Neutrophil (primary cell): ENCODE data around the gene OR8G1.

ENCODE experiments used
- H3K27ac ChIP-seq: fragments of 200-600 bp; sonication (generic); 2 replicates; pipeline ENCODE4 v1.5.1; 2016; ENCODE audit warnings: mild to moderate bottlenecking, moderate library complexity
- H3K27me3 ChIP-seq: fragments of 200-600 bp; sonication (generic); 2 replicates; pipeline ENCODE4 v1.6.0; 2016; ENCODE audit warnings: mild to moderate bottlenecking
- H3K36me3 ChIP-seq: fragments of 200-600 bp; sonication (generic); 2 replicates; pipeline ENCODE4 v1.5.1; 2017
- H3K4me1 ChIP-seq, 2 experiments: fragments of 200-600 bp in 1 of 2; sonication (generic) in 1 of 2; 1 replicate in 1 of 2; 2 replicates in 1 of 2; pipeline versions ENCODE4 v1.5.1 to v1.6.1; 2013 to 2016; ENCODE audit warnings: low read depth in 1 of 2, low read length in 1 of 2, mild to moderate bottlenecking in 1 of 2, moderate library complexity in 1 of 2; ENCODE audit not compliant: control insufficient read depth in 1 of 2, insufficient read depth in 1 of 2
- H3K4me3 ChIP-seq, 2 experiments: fragments of 200-600 bp in 1 of 2; sonication (generic) in 1 of 2; 1 replicate in 1 of 2; 2 replicates in 1 of 2; pipeline ENCODE4 v1.5.1; 2013 to 2016; ENCODE audit warnings: low read depth in 1 of 2, low read length in 1 of 2, mild to moderate bottlenecking in 1 of 2, moderate library complexity in 1 of 2
- H3K9me3 ChIP-seq: fragments of 200-600 bp; sonication (generic); 2 replicates; pipeline ENCODE4 v1.5.1; 2016
- TF ChIP-seq, protein P1 (sequence below): fragments of 200-600 bp; sonication (generic); IDR thresholded peaks from 2 replicates; pipeline ENCODE4 v1.5.1; 2016; ENCODE audit warnings: antibody characterized with exemption

OR8G1 gene

DNA sequence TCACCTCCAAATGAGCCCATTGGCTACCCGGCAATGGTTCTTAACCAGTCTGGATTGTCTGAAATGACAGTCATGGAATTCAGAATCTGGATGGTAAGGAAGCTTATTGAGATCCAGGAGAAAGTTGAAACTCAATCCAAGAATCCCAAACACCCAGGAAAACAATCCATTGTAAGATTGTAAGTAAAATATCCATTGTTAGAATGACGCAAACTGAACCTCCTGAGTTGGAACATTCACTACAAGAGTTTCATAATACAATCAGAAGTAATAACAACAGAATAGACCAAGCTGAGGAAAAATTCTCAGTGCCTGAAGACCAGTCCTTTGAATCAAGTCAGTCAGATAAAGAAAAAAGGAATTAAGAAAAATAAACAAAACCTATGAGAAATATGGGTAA, 37.4 kb downstream of the OR8G1 start:
- H3K27ac ChIP-seq: no peak overlapping the region
- H3K27me3 ChIP-seq: no peaks in the 10 kb centered on the region
- no peaks in the 10 kb centered on the region for H3K9me3 ChIP-seq
- no peak overlapping the region for H3K4me3 ChIP-seq
- no peaks in the 10 kb centered on the region for H3K36me3 ChIP-seq
- H3K4me1 ChIP-seq: no peaks in the 10 kb centered on the region
- TF ChIP-seq, protein P1, sequence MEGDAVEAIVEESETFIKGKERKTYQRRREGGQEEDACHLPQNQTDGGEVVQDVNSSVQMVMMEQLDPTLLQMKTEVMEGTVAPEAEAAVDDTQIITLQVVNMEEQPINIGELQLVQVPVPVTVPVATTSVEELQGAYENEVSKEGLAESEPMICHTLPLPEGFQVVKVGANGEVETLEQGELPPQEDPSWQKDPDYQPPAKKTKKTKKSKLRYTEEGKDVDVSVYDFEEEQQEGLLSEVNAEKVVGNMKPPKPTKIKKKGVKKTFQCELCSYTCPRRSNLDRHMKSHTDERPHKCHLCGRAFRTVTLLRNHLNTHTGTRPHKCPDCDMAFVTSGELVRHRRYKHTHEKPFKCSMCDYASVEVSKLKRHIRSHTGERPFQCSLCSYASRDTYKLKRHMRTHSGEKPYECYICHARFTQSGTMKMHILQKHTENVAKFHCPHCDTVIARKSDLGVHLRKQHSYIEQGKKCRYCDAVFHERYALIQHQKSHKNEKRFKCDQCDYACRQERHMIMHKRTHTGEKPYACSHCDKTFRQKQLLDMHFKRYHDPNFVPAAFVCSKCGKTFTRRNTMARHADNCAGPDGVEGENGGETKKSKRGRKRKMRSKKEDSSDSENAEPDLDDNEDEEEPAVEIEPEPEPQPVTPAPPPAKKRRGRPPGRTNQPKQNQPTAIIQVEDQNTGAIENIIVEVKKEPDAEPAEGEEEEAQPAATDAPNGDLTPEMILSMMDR: no peak

DNA sequence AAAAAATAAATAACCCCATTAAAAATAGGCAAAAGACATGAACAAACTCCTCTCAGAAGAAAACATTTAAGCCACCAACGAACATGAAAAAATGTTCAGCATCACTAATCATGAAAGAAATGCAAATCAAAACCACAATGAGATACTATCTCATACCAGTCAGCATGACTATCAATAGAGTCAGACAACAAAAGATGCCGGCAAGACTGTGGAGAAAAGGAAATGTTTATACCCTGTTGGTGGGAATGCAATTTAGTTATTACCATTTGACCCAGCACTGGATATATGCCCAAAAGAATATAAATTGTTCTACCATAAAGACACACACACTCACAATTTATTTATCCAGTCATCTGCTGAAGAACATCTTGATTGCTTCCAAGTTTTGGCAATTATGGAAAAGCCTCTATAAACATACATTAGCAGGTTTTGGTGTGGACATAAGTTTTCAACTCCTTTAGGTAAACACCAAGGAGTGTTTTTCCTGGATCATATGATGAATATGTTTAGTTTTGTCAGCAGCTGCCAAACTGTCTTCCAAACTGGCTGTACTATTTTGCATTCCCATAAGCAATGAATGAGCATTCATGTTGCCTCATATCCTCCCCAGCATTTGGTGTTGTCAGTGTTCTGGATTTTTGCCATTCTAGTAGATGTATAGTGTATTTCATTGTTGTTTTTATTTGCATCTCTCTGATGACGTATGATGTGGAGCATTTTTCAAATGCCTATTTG, 44.9 kb downstream of the OR8G1 start:
- no peak overlapping the region for H3K27ac ChIP-seq
- no peak overlapping the region for H3K4me3 ChIP-seq
- H3K9me3 ChIP-seq: no peaks in the 10 kb centered on the region
- H3K4me1 ChIP-seq: no peaks in the 10 kb centered on the region
- no peaks in the 10 kb centered on the region for H3K27me3 ChIP-seq
- TF ChIP-seq, protein P1: no peak
- no peaks in the 10 kb centered on the region for H3K36me3 ChIP-seq

DNA sequence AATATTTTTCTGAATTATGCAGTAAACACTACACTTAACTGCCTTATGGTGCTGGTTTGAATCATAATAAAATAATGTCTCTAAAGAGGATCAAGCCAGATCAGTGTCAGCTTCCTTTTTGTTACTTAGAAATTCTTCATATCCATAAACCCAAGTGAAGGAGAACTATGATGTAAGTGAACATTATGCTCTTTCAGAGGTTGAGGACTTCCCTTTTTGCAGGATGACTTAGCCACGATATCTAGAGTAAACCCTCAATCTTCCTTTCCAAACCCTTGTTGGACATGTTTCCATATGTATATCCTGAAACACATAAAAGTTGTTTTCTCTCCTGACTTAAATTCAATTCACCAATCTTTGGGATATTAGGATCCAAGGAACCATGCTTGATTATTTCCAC, 53.8 kb downstream of the OR8G1 start:
- H3K4me3 ChIP-seq: no peak overlapping the region
- no peak overlapping the region for H3K27ac ChIP-seq
- H3K4me1 ChIP-seq: no peaks in the 10 kb centered on the region
- no peaks in the 10 kb centered on the region for H3K27me3 ChIP-seq
- no peaks in the 10 kb centered on the region for H3K36me3 ChIP-seq
- TF ChIP-seq, protein P1: no peak
- H3K9me3 ChIP-seq: no peaks in the 10 kb centered on the region

DNA sequence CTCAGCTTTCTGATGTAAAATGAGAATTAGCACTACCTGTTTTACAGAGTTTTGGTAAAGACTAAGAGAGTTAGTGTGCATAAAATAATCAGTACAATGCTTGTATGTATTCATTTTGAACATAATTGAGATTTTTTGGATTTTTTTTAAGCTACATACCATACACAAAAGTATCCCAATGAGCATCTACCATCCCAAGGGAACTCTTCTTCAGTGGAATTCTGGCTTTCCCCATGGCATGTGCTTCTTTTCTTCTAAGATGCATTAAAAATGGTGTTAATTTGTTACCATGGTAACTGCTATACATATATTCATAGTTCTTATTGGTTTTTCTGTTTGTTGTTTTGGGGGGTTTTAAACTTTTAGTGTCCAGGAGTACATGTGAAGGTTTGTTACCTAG, 55.1 kb downstream of the OR8G1 start:
- Histone ChIP-seq H3K27ac (no peak overlapping the region), H3K9me3 (no peaks in the 10 kb centered on the region), H3K27me3 (no peaks in the 10 kb centered on the region), H3K4me1 (no peaks in the 10 kb centered on the region), H3K4me3 (no peak overlapping the region), H3K36me3 (no peaks in the 10 kb centered on the region)
- TF ChIP-seq, protein P1: no peak

DNA sequence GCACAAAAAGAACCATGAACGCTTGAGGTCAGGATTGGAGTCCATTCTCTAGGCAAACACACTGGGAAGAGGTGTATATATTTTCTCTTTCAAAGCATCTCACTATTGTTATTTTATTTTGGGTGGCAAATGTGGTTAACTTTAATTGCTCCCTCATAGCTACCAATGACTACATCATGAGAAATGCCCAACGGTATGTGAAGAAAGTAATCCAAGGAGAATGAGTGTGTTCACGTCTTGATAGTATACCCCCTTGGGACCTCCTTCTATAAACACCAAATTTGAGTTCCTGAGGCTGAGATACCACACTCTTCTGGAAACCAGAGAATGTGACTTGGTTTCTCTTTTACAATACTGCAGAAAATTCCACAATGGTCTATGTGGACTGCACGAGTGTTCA, 57.0 kb downstream of the OR8G1 start:
- H3K9me3 ChIP-seq: no peaks in the 10 kb centered on the region
- H3K27me3 ChIP-seq: no peaks in the 10 kb centered on the region
- TF ChIP-seq, protein P1: no peak
- no peak overlapping the region for H3K4me3 ChIP-seq
- no peaks in the 10 kb centered on the region for H3K36me3 ChIP-seq
- H3K27ac ChIP-seq: no peak overlapping the region
- H3K4me1 ChIP-seq: no peaks in the 10 kb centered on the region
